Trophoblast cell (in vitro differentiated cells and primary cell): ENCODE results near the gene IGIP.

ENCODE experiments used
- DNase-seq, 2 donors: peaks; one replicate each; pipeline ENCODE4 v3.0.0-alpha.2; 2016
- H2AFZ ChIP-seq: 2 replicates; pipeline ENCODE4 v1.6.1; 2013; ENCODE audit warnings: low read length, moderate library complexity, mild to moderate bottlenecking; ENCODE audit not compliant: insufficient read depth, poor library complexity
- H2AK5ac ChIP-seq: 2 replicates; pipeline ENCODE4 v1.6.1; 2013; ENCODE audit warnings: mild to moderate bottlenecking, low read length
- H2BK120ac ChIP-seq: 2 replicates; pipeline ENCODE4 v1.6.1; 2013; ENCODE audit warnings: low read length, mild to moderate bottlenecking, moderate library complexity; ENCODE audit not compliant: insufficient read depth, poor library complexity
- H2BK12ac ChIP-seq: 2 replicates; pipeline ENCODE4 v1.6.1; 2013; ENCODE audit warnings: mild to moderate bottlenecking, low read length, moderate library complexity
- H2BK5ac ChIP-seq: 2 replicates; pipeline ENCODE4 v1.6.1; 2013; ENCODE audit warnings: low read length, low read depth, moderate library complexity, mild to moderate bottlenecking; ENCODE audit not compliant: poor library complexity
- H3K14ac ChIP-seq: 2 replicates; pipeline ENCODE4 v1.6.1; 2013; ENCODE audit warnings: mild to moderate bottlenecking, low read length
- H3K18ac ChIP-seq: 2 replicates; pipeline ENCODE4 v1.6.1; 2013; ENCODE audit warnings: mild to moderate bottlenecking, low read length
- H3K23ac ChIP-seq: 2 replicates; pipeline ENCODE4 v1.6.1; 2013; ENCODE audit warnings: low read length
- H3K27ac ChIP-seq: 2 replicates; pipeline ENCODE4 v1.5.1; 2013; ENCODE audit warnings: low read depth, mild to moderate bottlenecking, inconsistent platforms, low read length, moderate library complexity
- H3K27me3 ChIP-seq: 2 replicates; pipeline ENCODE4 v1.6.1; 2013; ENCODE audit warnings: inconsistent platforms, mild to moderate bottlenecking, low read length, moderate library complexity; ENCODE audit not compliant: insufficient read depth
- H3K36me3 ChIP-seq, 2 experiments: 1 replicate in 1 of 2; 2 replicates in 1 of 2; pipeline ENCODE4 v1.6.1; 2013; ENCODE audit warnings: low read length in 2 of 2, mild to moderate bottlenecking in 2 of 2, moderate library complexity in 1 of 2; ENCODE audit not compliant: insufficient read depth in 2 of 2, control insufficient read depth in 1 of 2
- H3K4ac ChIP-seq: 2 replicates; pipeline ENCODE4 v1.6.1; 2013; ENCODE audit warnings: low read depth, mild to moderate bottlenecking, low read length, moderate library complexity
- H3K4me1 ChIP-seq, 2 experiments: 1 replicate in 1 of 2; 2 replicates in 1 of 2; pipeline ENCODE4 v1.6.1; 2013; ENCODE audit warnings: low read length in 2 of 2, mild to moderate bottlenecking in 2 of 2, moderate library complexity in 1 of 2; ENCODE audit not compliant: insufficient read depth in 2 of 2, control insufficient read depth in 1 of 2
- H3K4me2 ChIP-seq: 2 replicates; pipeline ENCODE4 v1.6.1; 2013; ENCODE audit warnings: inconsistent platforms, mild to moderate bottlenecking, low read length, moderate library complexity
- H3K4me3 ChIP-seq: 2 replicates; pipeline ENCODE4 v1.5.1; 2013; ENCODE audit warnings: mild to moderate bottlenecking, low read depth, low read length, inconsistent platforms
- H3K79me1 ChIP-seq: one replicate; pipeline ENCODE4 v1.6.1; 2013; ENCODE audit warnings: low read length
- H3K79me2 ChIP-seq: 2 replicates; pipeline ENCODE4 v1.6.1; 2013; ENCODE audit warnings: low read length, mild to moderate bottlenecking; ENCODE audit not compliant: control insufficient read depth, insufficient read depth, poor library complexity
- H3K9ac ChIP-seq: 2 replicates; pipeline ENCODE4 v1.6.1; 2013; ENCODE audit warnings: mild to moderate bottlenecking, low read length
- H3K9me3 ChIP-seq: 2 replicates; pipeline ENCODE4 v1.6.1; 2013; ENCODE audit warnings: low read depth, mild to moderate bottlenecking, control low read depth, inconsistent platforms, low read length; ENCODE audit not compliant: insufficient read depth
- H4K12ac ChIP-seq: 2 replicates; pipeline ENCODE4 v1.6.1; 2013; ENCODE audit warnings: low read depth, mild to moderate bottlenecking, low read length, moderate library complexity
- H4K8ac ChIP-seq: 2 replicates; pipeline ENCODE4 v1.6.1; 2013; ENCODE audit warnings: low read depth, mild to moderate bottlenecking, low read length, moderate library complexity
- H4K91ac ChIP-seq: one replicate; pipeline ENCODE4 v1.6.1; 2013; ENCODE audit warnings: low read depth, mild to moderate bottlenecking, low read length, moderate library complexity
- WGBS: extraction: QIAGEN DNeasy Blood & Tissue Kit; methylation state at CpG from one replicate; pipeline ENCODE4 v1.1.7; 2013; ENCODE audit warnings: missing lambda C conversion rate; ENCODE audit not compliant: insufficient read length, insufficient coverage; ENCODE audit errors: extremely low coverage; 5-methylcytosine and 5-hydroxymethylcytosine counted together

IGIP gene

DNA sequence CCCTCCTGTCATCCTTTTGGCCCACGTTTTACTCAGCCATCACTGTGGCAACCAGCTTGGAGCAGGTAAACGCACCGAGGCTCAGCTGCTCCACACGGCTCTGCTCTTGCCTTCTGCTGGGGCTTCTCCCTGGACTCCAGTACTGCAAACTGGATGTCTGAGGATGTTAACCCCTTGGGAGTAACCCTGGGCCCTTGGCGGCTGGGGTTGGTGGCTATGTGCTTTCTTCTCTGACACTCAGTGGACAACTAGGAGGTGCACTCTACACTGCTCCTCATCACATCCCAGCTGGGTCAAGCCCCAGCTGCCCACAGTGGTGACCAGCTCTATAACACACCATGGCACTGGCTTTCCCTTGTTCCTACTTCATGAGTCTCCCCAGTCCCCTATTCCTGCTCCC lies 37.0 kb downstream of the IGIP start:
- no peak overlapping the region for H2BK5ac ChIP-seq
- H4K12ac ChIP-seq: no peak overlapping the region
- H3K9me3 ChIP-seq: no peaks in the 10 kb centered on the region
- H3K79me2 ChIP-seq: no peaks in the 10 kb centered on the region
- no peak for DNase-seq
- H3K79me1 ChIP-seq: no peaks in the 10 kb centered on the region
- H3K36me3 ChIP-seq: no peaks in the 10 kb centered on the region
- no peak overlapping the region for H2BK120ac ChIP-seq
- H3K27me3 ChIP-seq: no peaks in the 10 kb centered on the region
- H4K8ac ChIP-seq: no peak overlapping the region
- H3K4me2 ChIP-seq: no peak overlapping the region
- H4K91ac ChIP-seq: no peak overlapping the region
- H3K9ac ChIP-seq: no peak overlapping the region
- WGBS: no CpG with 5 or more reads among the region's 5 CpGs
- H2AK5ac ChIP-seq: no peak overlapping the region
- H3K4ac ChIP-seq: no peak overlapping the region
- no peak overlapping the region for H3K23ac ChIP-seq
- no peak overlapping the region for H3K4me3 ChIP-seq
- no peak overlapping the region for H3K18ac ChIP-seq
- H3K4me1 ChIP-seq: no peaks in the 10 kb centered on the region
- no peak overlapping the region for H3K27ac ChIP-seq
- no peak overlapping the region for H2AFZ ChIP-seq
- no peak overlapping the region for H2BK12ac ChIP-seq
- H3K14ac ChIP-seq: no peak overlapping the region

DNA sequence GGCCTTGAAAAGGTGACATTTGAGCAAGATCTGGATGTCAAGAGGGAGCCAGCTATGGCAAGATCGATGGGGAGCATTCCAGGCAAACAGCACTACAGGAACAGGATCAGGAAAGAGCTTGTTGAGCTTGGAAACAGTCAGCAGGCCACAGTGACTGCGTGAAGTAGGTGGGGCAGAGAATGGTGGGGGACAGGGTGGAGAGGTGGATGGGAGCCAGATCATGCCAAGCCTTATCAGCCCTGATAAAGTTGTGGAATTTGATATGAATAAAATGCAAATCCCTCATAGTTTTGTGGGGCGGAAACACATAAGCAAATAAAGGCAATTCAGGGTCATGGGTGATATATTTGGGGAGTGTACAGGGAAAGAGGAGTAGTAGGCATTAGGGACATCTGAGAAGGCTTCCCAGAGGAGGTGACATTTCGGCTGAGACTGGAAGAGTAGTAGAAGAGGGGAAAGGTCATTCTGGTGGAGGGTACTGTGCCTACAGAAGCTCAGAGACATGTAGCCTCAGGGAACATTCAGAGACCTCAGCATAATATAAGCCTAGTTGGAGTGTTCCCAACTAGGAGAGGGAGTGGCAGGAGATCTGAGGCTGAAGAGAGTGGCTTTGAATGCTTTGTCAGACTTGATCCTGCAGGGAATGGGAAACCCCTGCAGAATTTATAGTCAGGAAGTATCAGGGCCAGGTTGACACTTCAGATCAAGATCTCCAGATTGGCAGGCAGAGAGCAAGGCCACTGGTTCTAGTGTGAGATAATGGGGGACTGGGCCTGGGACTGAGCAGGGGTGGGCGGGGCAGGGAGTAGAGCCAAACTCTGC lies 39.6 kb downstream of the IGIP start:
- H2BK5ac ChIP-seq: no peak overlapping the region
- H3K79me1 ChIP-seq: no peaks in the 10 kb centered on the region
- H3K79me2 ChIP-seq: no peaks in the 10 kb centered on the region
- no peak overlapping the region for H2BK12ac ChIP-seq
- H3K4me2 ChIP-seq: no peak overlapping the region
- no peak overlapping the region for H3K18ac ChIP-seq
- no peaks in the 10 kb centered on the region for H3K27me3 ChIP-seq
- WGBS: no CpG with 5 or more reads among the region's 5 CpGs
- H3K36me3 ChIP-seq: no peaks in the 10 kb centered on the region
- no peak overlapping the region for H3K23ac ChIP-seq
- no peak overlapping the region for H3K4ac ChIP-seq
- no peak overlapping the region for H2AFZ ChIP-seq
- DNase-seq: no peak
- H3K27ac ChIP-seq: no peak overlapping the region
- H4K91ac ChIP-seq: no peak overlapping the region
- no peak overlapping the region for H2BK120ac ChIP-seq
- no peaks in the 10 kb centered on the region for H3K4me1 ChIP-seq
- no peaks in the 10 kb centered on the region for H3K9me3 ChIP-seq
- H4K8ac ChIP-seq: no peak overlapping the region
- no peak overlapping the region for H3K9ac ChIP-seq
- H2AK5ac ChIP-seq: no peak overlapping the region
- H3K4me3 ChIP-seq: no peak overlapping the region
- H3K14ac ChIP-seq: no peak overlapping the region
- H4K12ac ChIP-seq: no peak overlapping the region

GRCh38 chr5:140165923-140166270 lies 40.2 kb downstream of the IGIP start:
- no peaks in the 10 kb centered on the region for H3K79me1 ChIP-seq
- H3K79me2 ChIP-seq: no peaks in the 10 kb centered on the region
- H3K14ac ChIP-seq: no peak overlapping the region
- H3K23ac ChIP-seq: no peak overlapping the region
- no peak overlapping the region for H4K12ac ChIP-seq
- H2BK5ac ChIP-seq: no peak overlapping the region
- no peak overlapping the region for H3K4me2 ChIP-seq
- H3K4me3 ChIP-seq: no peak overlapping the region
- H2AFZ ChIP-seq: no peak overlapping the region
- no peaks in the 10 kb centered on the region for H3K4me1 ChIP-seq
- H2BK12ac ChIP-seq: no peak overlapping the region
- no peaks in the 10 kb centered on the region for H3K27me3 ChIP-seq
- H3K4ac ChIP-seq: no peak overlapping the region
- no peak overlapping the region for H2BK120ac ChIP-seq
- DNase-seq: no peak
- no peak overlapping the region for H3K9ac ChIP-seq
- no peak overlapping the region for H4K91ac ChIP-seq
- no peaks in the 10 kb centered on the region for H3K9me3 ChIP-seq
- no peak overlapping the region for H3K27ac ChIP-seq
- WGBS: no CpG with 5 or more reads among the region's 4 CpGs
- H4K8ac ChIP-seq: no peak overlapping the region
- H3K36me3 ChIP-seq: no peaks in the 10 kb centered on the region
- H3K18ac ChIP-seq: no peak overlapping the region
- no peak overlapping the region for H2AK5ac ChIP-seq

- no peak overlapping the region for H2BK12ac ChIP-seq
- no peak overlapping the region for H2AFZ ChIP-seq
- no peak overlapping the region for H3K14ac ChIP-seq
- no peaks in the 10 kb centered on the region for H3K79me1 ChIP-seq
- H3K4me2 ChIP-seq: no peak overlapping the region
- no peak overlapping the region for H3K23ac ChIP-seq
- H3K4me3 ChIP-seq: no peak overlapping the region
- no peak overlapping the region for H3K27ac ChIP-seq
- H2AK5ac ChIP-seq: no peak overlapping the region
- H4K8ac ChIP-seq: no peak overlapping the region
- H3K4me1 ChIP-seq: no peaks in the 10 kb centered on the region
- no peaks in the 10 kb centered on the region for H3K27me3 ChIP-seq
- no peak overlapping the region for H3K18ac ChIP-seq
- H3K4ac ChIP-seq: no peak overlapping the region
- H3K79me2 ChIP-seq: no peaks in the 10 kb centered on the region
- H4K91ac ChIP-seq: no peak overlapping the region
- H4K12ac ChIP-seq: no peak overlapping the region
- no peaks in the 10 kb centered on the region for H3K36me3 ChIP-seq
- no peaks in the 10 kb centered on the region for H3K9me3 ChIP-seq
- H2BK120ac ChIP-seq: no peak overlapping the region
- H3K9ac ChIP-seq: no peak overlapping the region
- H2BK5ac ChIP-seq: no peak overlapping the region
- no peak for DNase-seq
Measured at GRCh38 chr5:140166911-140167310, 41.2 kb downstream of the IGIP start.
